ENCODE results near the gene SCAF1. TPM values are rescaled to one million over a fixed set of nuclear protein-coding genes. Genes with fewer than 3 reads are reported as not detected.
"Not testable (repeated sequence)": the region's sequence is repeated elsewhere in the genome, so short reads cannot be mapped to it uniquely, and the experiment has no call there.

SCAF1 gene
- polyA plus RNA-seq, 1 experiment = 2.5 TPM

- H3K4me3 ChIP-seq (ENCODE audit: low read depth, low read length) = no peak overlapping the region
- H3K9me3 ChIP-seq (ENCODE audit: control insufficient read depth, insufficient read depth, low read length) = no peaks in the 10 kb centered on the region; the same call in 1 of the 2 replicates
- no peaks in the 10 kb centered on the region for H3K27me3 ChIP-seq (ENCODE audit: control insufficient read depth, insufficient read depth, low read length)
- ChIA-PET CTCF (no interaction called here), POLR2A (no interaction called here)
- H3K27ac ChIP-seq (ENCODE audit: low read depth, low read length) = no peak overlapping the region
- no peak for TF ChIP-seq CTCF (IDR thresholded peaks at IDR 0.05; ENCODE audit: low read depth, low read length)
- DNase-seq (ENCODE audit: low read depth, low spot score) = no peak
Observed at GRCh38 chr19:49626226-49626625, 15.8 kb upstream of the SCAF1 start.

GRCh38 chr19:49629659-49630058, 12.3 kb upstream of the SCAF1 start:
- DNase-seq (ENCODE audit: low read depth, low spot score) = no peak
- no peak for TF ChIP-seq CTCF (IDR thresholded peaks at IDR 0.05; ENCODE audit: low read depth, low read length)
- Histone ChIP-seq H3K27ac (ENCODE audit: low read depth, low read length) (no peak overlapping the region), H3K9me3 (ENCODE audit: control insufficient read depth, insufficient read depth, low read length) (no peaks in the 10 kb centered on the region; the same call in 1 of the 2 replicates), H3K27me3 (ENCODE audit: control insufficient read depth, insufficient read depth, low read length) (no peaks in the 10 kb centered on the region), H3K4me3 (ENCODE audit: low read depth, low read length) (no peak overlapping the region)
- ChIA-PET POLR2A (interaction anchor here (1.2 kb wide), 1 partner anchor 11 kb away, joined by 16 read pairs; the partner anchor contains the start of gene RRAS), CTCF (interaction anchor here (0.5 kb wide), 1 partner anchor 1282 kb away, joined by 4 read pairs; no protein-coding TSS in a partner anchor)

- Histone ChIP-seq H3K27me3 (ENCODE audit: control insufficient read depth, insufficient read depth, low read length) (no peaks in the 10 kb centered on the region), H3K27ac (ENCODE audit: low read depth, low read length) (no peak overlapping the region), H3K4me3 (ENCODE audit: low read depth, low read length) (no peak overlapping the region), H3K9me3 (ENCODE audit: control insufficient read depth, insufficient read depth, low read length) (no peaks in the 10 kb centered on the region)
- CTCF ChIA-PET = no interaction called here
- no peak for TF ChIP-seq CTCF (IDR thresholded peaks at IDR 0.05; ENCODE audit: low read depth, low read length)
- POLR2A ChIA-PET = interaction anchor here (0.6 to 1.2 kb wide), 3 partner anchors 11 to 777 kb away, joined by 5 to 9 read pairs (median 5); partner anchors contain the start of gene SCAF1
- DNase-seq (ENCODE audit: low read depth, low spot score) = no peak
Observed at GRCh38 chr19:49631014-49631588, 10.9 kb upstream of the SCAF1 start.

GRCh38 chr19:49631610-49632192, 10.3 kb upstream of the SCAF1 start:
- Histone ChIP-seq H3K4me3 (ENCODE audit: low read depth, low read length) (no peak overlapping the region), H3K9me3 (ENCODE audit: control insufficient read depth, insufficient read depth, low read length) (no peaks in the 10 kb centered on the region), H3K27ac (ENCODE audit: low read depth, low read length) (no peak overlapping the region), H3K27me3 (ENCODE audit: control insufficient read depth, insufficient read depth, low read length) (no peaks in the 10 kb centered on the region)
- CTCF ChIA-PET = no interaction called here
- no peak for TF ChIP-seq CTCF (IDR thresholded peaks at IDR 0.05; ENCODE audit: low read depth, low read length)
- no peak for DNase-seq (ENCODE audit: low read depth, low spot score)
- POLR2A ChIA-PET = interaction anchor here (0.6 to 1.2 kb wide), 2 partner anchors 10 to 777 kb away, joined by 5 to 9 read pairs; partner anchors contain the start of gene SCAF1

- Histone ChIP-seq H3K4me3 (ENCODE audit: low read depth, low read length) (no peak overlapping the region), H3K27me3 (ENCODE audit: control insufficient read depth, insufficient read depth, low read length) (no peaks in the 10 kb centered on the region), H3K9me3 (ENCODE audit: control insufficient read depth, insufficient read depth, low read length) (no peaks in the 10 kb centered on the region), H3K27ac (ENCODE audit: low read depth, low read length) (no peak overlapping the region)
- no peak for TF ChIP-seq CTCF (IDR thresholded peaks at IDR 0.05; ENCODE audit: low read depth, low read length)
- DNase-seq (ENCODE audit: low read depth, low spot score) = no peak
- POLR2A ChIA-PET = no interaction called here
- CTCF ChIA-PET = no interaction called here
Observed at GRCh38 chr19:49632576-49632975, 9.4 kb upstream of the SCAF1 start.

GRCh38 chr19:49633273-49633672, 8.7 kb upstream of the SCAF1 start:
- H3K27me3 ChIP-seq (ENCODE audit: control insufficient read depth, insufficient read depth, low read length); DNase-seq (ENCODE audit: low read depth, low spot score); H3K4me3 ChIP-seq (ENCODE audit: low read depth, low read length); CTCF ChIA-PET; POLR2A ChIA-PET; H3K9me3 ChIP-seq (ENCODE audit: control insufficient read depth, insufficient read depth, low read length); H3K27ac ChIP-seq (ENCODE audit: low read depth, low read length): not testable (repeated sequence)
